ENCODE data around the gene ZNF85.
A peak's percentile ranks its signal among the peaks of the same experiment; 100 is the strongest.
"Not testable (repeated sequence)": the region's sequence is repeated elsewhere in the genome, so short reads cannot be mapped to it uniquely, and the experiment has no call there.

ZNF85 gene

DNA sequence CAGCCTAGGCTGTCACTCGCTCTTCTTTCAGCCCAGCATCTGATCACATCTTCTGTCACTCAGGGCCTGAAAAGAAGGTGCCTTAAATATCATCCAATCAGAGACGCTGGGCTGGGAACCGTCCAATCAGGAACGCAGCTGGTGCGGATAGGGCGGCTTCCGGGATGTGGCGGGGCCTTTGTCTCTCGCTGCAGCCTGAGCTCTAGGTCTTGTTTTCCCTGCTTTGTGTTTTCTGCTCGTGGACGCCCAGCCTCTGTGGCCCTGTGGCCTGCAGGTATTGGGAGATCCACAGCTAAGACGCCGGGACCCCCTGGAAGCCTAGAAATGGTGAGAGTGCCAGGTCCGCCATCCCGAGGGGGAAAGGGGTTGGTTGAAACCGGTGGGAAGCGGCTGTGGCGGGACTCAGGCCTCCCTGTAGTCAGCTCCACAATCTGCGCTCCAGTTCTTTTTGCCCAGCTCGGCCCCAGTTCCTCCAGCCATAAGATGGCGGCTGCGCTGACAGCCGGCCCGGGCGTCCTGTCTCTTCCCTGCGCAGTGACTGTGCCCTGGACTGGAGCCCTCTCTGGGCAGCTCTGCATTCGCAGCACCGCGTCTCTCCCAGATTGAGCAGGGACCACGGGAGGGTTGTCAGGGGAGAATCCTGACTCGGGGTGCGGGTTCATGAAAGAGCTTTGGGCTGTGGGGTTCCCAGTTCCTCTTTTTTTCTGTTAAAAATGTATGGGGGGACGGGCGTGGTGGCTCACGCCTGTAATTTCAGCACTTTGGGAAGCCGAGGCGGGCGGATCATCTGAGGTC is at the start of gene ZNF85:
TSS of gene ZNF85 (plus strand) at position 175 of the 795 bp plus-strand sequence. CDS start at position 325, 150 bp downstream.
- peak; percentile 87 for DNase-seq

DNA sequence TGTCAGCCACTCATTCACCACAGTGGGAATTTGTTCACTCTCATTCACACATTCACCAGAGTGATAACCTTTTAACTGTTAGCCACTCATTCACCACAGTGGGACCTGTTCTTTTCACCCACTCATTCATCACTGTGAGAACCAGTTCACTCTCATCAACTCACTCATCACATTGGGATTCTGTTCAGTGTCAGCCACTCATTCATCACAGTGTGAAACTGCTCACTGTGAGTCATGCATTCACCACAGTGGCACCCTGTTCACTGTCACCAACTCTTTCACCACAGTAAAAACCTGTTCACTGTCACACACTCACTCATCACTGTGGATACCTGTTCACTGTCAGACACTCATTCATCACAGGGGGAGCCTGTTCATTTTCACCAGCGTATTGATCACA is 43.5 kb upstream of the ZNF85 start:
- no peak for DNase-seq

DNA sequence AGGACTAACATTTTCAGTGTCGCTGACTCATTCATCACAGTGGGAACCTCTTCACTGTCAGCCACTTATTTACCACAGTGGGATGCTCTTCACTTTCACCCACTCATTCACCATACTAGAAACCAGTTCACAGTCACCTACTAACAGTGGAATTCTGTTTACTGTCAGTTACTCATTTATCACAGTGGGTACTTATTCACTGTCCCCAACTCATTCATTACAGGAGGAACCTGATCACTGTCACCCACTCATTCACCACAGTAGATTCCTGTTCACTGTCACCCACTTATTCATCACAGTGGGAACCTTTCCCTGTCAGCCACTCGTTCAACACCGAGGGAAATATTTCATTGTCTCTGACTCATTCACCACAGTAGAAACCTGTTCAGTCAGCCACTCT is 10.1 kb upstream of the ZNF85 start:
- no peak for DNase-seq

DNA sequence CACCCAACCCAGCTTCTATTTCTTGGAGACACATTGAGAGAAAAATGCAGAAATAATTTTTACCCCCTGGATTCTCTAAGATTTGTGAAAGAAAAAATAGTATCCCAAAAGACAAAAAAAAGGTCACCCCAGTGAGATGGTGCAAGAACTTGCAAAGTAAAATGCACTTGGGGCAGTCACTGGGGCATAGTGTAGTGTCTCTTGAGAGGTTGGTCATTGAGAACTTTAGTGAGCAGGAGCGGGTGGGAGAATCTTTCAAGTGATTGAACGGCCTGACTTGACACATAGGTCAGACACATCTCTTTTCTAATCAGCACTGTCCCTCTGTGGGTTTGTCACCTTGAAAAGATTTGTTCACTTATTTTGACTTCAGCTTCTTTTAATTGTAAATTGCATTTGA is 2.4 kb downstream of the ZNF85 start:
- no peak for DNase-seq

DNA sequence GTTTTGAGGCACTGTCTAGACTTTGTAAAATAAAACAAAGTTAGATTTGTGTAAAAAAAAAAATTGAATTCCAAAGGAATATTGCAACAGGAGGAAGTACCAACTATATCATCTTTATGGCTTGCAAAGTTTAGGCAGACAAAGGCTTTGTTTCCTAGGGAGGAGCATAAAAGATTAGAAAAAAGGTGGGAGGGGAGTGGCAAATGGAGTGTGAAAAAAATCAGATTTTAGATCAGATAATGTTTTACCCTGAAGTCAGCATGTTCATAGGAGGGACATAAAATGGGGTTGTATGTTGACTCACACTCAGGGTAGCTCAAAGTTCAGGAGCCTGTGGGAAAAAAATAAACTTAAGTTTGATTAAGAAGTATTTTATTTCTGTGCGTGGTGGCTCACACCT is 3.7 kb downstream of the ZNF85 start:
- no peak for DNase-seq

DNA sequence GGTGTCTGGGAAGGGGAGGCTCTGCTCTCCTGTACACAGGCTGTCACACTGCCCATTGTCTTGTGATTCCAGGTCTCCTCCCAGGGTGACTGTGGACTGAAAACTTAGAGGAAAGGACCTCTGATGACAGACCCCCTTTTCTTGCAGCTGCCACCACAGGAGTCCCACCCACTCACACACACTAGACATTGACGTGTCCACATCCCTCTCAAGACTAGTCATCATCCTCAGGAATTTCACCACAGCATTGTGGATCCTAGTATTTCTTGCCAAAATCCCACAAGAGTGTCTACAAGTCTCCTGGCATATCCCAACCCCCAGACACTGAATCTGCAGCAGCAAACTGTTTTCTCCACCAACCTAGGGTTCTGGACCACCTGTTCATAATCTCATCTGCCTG is 5.3 kb downstream of the ZNF85 start:
- DNase-seq, result no peak

DNA sequence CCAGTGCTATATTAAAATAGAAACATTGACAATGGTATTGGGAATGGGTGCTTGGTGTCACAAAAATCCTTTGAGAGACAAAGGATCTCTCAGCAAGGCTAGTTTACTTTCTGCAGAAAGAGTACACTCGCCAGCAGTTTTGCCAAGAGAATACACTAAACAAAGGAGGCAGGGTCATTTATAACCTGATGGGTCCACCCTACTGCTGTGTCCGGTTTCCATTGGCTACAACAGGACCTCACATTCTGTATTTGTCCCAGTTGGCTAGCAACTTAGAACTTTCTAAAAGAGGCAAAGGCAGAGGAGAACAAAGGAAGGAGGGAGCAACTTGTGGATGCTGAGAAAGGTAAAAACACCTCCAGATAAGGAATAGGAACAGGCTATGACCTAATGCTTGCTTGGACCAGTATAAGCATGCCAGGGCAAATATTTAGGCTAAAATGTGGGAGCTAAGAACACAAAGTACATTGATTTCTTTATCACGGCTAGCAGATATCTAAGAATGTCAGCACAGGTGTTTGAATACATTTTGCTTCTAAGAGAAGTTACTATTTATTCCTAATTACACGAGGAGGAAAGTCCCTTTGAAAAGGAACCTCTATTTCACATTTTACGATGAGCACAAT is 13.4 kb downstream of the ZNF85 start:
- DNase-seq, result not testable (repeated sequence)

DNA sequence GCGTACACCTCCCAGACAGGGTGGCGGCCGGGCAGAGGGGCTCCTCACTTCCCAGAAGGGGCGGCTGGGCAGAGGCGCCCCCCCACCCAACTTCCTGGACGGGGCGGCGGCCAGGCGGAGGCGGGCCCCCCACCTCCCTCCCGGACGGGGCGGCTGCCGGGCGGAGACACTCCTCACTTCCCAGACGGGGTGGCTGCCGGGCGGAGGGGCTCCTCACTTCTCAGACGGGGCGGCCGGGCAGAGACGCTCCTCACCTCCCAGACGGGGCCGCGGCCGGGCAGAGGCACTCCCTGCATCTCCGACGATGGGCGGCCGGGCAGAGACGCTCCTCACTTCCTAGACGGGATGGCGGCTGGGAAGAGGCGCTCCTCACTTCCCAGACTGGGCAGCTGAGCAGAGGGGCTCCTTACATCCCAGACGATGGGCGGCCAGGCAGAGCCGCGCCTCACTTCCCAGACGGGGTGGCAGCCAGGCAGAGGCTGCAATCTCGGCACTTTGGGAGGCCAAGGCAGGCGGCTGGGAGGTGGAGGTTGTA is 29.6 kb downstream of the ZNF85 start:
- DNase-seq, result not testable (repeated sequence)

DNA sequence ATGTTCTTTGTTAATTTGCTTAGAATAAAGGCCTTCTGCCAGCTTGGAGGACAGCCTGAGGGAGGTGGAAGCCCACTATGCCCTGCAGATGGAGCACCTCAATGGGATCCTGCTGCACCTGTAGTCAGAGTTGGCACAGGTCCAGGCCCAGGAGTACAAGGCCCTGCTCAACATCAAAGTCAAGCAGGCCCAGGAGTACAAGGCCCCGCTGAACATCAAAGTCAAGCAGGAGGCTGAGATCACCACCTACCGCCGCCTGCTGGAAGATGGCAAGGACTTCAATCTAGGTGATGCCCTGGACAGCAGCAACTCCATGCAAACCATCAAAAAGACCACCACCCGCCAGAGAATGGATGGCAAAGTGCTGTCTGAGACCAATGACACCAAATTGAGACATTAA is 41.7 kb downstream of the ZNF85 start:
- no peak for DNase-seq

DNA sequence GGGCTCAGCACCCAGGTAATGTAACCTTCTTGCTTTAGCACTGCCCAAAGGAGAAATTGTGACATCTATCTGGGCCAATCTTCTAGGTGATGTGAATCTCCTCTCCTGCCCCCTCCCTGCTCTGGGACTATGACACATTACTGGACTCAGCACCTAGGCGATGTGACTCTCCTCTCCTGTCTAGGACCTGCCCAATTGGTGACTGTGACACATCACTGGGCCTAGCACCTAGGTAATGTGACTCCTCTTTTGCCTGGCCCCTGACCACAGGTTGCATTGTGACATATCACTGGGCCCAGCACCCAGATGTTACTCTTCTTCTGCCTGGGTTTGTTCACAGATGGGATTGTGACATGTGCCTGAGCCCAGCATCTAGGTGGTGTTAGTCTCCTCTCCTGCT is 45.0 kb downstream of the ZNF85 start:
- DNase-seq, result no peak

DNA sequence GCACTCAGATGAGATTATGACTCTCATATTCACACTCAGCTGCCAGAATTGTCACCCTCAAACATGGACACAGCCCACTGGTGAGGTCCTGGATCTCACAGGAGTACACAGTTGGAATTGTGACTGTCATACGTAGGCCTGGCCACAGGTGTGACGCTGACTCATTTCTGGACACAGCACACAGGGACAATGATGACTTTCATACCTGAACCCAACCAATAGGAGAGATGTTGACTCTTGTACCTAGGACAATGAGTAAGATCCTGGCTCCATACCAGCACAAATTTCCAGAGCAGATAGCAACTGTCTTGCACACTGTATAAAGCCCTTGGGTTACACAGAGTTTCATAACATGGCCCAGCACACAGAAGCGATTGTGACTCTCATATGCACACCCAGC is 46.4 kb downstream of the ZNF85 start:
- no peak for DNase-seq

DNA sequence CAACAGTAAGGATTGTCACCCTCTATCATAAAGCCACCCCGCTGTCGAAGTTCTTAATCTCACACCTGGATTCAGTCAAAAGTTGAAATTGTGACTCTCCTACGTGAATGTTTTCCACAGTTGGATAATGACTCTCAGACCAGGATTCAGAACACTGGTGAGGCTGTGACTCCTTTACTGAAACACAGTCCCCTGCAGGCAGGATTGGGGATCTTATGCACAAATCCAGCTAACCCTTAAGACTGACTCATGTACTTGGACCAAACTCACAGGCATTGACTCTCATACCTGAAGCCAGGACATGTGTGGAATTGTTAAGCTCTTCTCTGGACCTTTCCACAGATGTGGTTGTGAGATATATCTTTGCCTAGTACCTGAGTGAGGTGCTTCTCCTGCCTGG is 46.8 kb downstream of the ZNF85 start:
- no peak for DNase-seq

DNA sequence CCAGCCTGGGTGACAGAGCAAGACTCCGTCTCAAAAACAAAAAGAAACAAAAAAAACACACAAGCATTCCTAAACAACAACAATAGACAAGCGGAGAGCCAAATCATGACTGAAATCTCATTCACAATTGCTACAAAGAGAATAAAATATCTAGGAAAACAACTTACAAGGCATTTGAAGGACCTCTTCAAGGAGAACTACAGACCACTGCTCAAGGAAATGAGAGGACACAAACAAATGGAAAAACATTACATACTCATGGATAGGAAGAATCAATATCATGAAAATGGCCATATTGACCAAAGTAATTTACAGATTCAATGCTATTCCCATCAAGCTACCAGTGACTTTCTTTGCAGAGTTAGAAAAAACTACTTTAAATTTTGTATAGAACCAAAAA is 69.7 kb downstream of the ZNF85 start:
- not testable (repeated sequence) for DNase-seq

DNA sequence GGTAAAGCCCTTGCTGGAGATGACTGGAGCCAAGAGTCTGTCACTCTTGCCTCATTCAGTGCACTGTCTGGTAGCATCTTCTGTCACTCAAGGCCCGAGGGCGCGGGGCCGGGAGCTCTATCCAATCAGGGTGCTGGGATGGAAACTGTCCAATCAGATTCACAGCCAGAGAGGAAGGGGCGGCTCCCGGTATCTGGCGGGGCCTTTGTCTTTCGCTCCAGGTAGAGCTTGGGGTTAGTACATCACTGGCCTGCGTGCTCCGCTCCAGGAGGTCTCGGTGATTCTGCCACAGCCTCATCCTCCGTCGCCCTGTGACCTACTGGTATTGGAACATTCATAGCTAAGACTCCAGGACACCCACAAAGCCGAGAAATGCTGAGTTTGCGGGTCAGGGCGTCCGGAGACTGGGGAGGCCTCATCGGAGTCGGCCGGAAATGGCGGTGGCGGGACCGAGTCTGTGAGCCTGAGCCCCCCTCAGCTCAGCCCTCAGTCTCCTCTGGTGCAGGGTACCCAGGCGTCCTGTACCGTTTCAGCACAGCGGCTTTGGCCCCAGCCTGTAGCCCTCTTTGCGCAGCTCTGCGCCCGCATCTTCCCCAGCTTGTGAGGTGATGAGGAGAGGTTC is 76.8 kb downstream of the ZNF85 start:
- DNase-seq, result peak; percentile 94
